ENCODE measurements around the gene MTHFSD.

Gene MTHFSD

GRCh38 chr16:86550281-86550680 is 4.8 kb downstream of the MTHFSD start:
- DNase-seq (ENCODE audit: low spot score), result no peak

- no peak for DNase-seq (ENCODE audit: low spot score)
Observed at GRCh38 chr16:86549893-86550190, 5.2 kb downstream of the MTHFSD start.

GRCh38 chr16:86549076-86549892 is 5.8 kb downstream of the MTHFSD start:
- no peak for DNase-seq (ENCODE audit: low spot score)

GRCh38 chr16:86547286-86547685 is 7.7 kb downstream of the MTHFSD start:
- no peak for DNase-seq (ENCODE audit: low spot score)

- DNase-seq (ENCODE audit: low spot score), result no peak
Observed at GRCh38 chr16:86546638-86547013, 8.4 kb downstream of the MTHFSD start.

- no peak for DNase-seq (ENCODE audit: low spot score)
Observed at GRCh38 chr16:86545954-86546637, 8.9 kb downstream of the MTHFSD start.

GRCh38 chr16:86545481-86545880 is 9.6 kb downstream of the MTHFSD start:
- DNase-seq (ENCODE audit: low spot score), result no peak

GRCh38 chr16:86542756-86543750 is 12.0 kb downstream of the MTHFSD start:
- DNase-seq (ENCODE audit: low spot score), result no peak

GRCh38 chr16:86541560-86541959 is 13.5 kb downstream of the MTHFSD start:
- DNase-seq (ENCODE audit: low spot score), result no peak

- DNase-seq (ENCODE audit: low spot score), result no peak
Observed at GRCh38 chr16:86540894-86541293, 14.1 kb downstream of the MTHFSD start.

- DNase-seq (ENCODE audit: low spot score), result no peak
Observed at GRCh38 chr16:86538196-86538780, 16.7 kb downstream of the MTHFSD start.

- no peak for DNase-seq (ENCODE audit: low spot score)
Observed at GRCh38 chr16:86537486-86537885, 17.5 kb downstream of the MTHFSD start.

GRCh38 chr16:86536621-86537020 is 18.4 kb downstream of the MTHFSD start:
- no peak for DNase-seq (ENCODE audit: low spot score)

GRCh38 chr16:86534779-86535615 is 20.0 kb downstream of the MTHFSD start:
- no peak for DNase-seq (ENCODE audit: low spot score)

GRCh38 chr16:86533767-86534351 is 21.2 kb downstream of the MTHFSD start:
- DNase-seq (ENCODE audit: low spot score), result no peak

GRCh38 chr16:86533076-86533475 is 22.0 kb downstream of the MTHFSD start:
- no peak for DNase-seq (ENCODE audit: low spot score)

GRCh38 chr16:86532526-86532815 is 22.6 kb downstream of the MTHFSD start:
- no peak for DNase-seq (ENCODE audit: low spot score)

- no peak for DNase-seq (ENCODE audit: low spot score)
Observed at GRCh38 chr16:86531641-86532525, 23.2 kb downstream of the MTHFSD start.

GRCh38 chr16:86531191-86531545 is 23.9 kb downstream of the MTHFSD start:
- no peak for DNase-seq (ENCODE audit: low spot score)
